KBM-7 (cell line): ENCODE data around the gene CPSF3.

Source experiments
- DNase-seq: peaks from one replicate; pipeline ENCODE4 v3.0.0-alpha.2; 2015
- in situ Hi-C: fragments of 300-500 bp; cut with MboI; formaldehyde crosslinking; loops from 2 replicates; pipeline ENCODE4 v1.14.3; 2020; ENCODE audit warnings: low sequenced_read_pairs, low pct_unique_long_range_greater_than_20kb, mixed read lengths

The CPSF3 gene

DNA sequence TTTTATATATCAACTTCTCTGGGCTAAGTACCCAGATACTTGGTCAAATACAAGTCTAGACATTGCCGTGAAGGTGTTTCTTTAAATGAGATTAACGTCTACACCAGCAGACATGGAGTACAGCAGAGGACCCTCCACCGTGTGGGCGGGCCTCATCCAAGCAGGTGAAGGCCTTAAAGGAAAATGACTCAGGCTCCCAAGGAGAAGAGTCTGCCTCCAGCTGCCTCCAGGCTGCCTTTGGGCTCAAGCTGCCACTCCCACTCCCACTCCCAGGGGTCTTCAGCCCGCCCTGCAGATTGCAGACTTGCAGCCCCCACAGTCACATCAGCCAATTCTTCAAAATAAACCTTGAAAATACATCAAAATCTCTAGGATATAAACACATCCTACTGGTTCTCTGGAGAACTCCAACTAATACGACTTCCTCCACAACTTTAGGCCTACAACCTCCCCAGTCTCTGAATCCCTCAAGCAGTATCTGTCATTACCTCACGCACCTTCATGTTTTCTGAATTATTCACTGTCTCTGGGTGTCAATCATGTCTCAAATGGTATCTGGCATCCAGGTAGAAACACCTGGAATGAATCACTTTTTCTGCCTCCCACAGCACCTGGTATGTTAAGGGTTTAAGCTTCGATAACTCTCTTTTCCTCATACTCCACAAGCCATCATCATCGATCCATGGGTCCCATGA lies 7.0 kb upstream of the CPSF3 start:
- in situ Hi-C loops: no loop called here
- DNase-seq: no peak

DNA sequence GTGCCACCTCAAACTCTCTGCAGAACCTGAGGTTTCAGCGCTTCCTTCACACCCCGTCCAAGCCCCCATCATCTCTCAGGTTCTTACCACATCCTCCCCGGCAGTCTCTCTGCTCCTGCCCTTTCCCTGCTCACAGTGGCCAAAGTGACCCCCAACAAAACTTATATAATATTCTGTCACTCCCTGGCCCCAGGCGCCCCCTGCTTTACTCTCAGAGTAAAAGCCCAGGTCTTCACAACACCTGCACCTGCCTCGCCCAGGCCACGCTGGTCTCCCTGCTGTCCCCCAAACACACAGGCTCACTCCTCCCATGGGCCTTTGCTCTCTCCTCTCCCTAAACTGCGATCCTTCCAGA lies 6.5 kb upstream of the CPSF3 start:
- in situ Hi-C loops: no loop called here
- no peak for DNase-seq

DNA sequence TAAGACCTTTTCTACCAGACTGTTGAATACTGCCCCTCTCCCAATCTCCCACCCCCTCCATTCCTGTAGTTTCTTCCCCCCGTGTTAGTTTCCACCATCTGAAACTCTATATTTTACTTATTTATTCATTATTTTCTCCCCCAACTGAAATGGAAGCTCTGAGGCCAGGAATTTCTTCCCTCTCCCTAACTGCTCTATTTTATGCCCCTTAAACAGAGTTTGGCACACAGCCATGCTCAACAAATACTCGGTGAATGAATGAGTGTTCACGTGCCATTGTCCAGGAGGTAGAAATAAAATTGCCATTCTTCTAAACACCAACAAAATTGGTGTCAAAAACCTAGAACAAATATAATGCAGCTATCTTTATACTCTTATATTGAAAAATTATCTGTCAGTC lies 5.7 kb upstream of the CPSF3 start:
- DNase-seq: no peak
- in situ Hi-C loops: no loop called here

DNA sequence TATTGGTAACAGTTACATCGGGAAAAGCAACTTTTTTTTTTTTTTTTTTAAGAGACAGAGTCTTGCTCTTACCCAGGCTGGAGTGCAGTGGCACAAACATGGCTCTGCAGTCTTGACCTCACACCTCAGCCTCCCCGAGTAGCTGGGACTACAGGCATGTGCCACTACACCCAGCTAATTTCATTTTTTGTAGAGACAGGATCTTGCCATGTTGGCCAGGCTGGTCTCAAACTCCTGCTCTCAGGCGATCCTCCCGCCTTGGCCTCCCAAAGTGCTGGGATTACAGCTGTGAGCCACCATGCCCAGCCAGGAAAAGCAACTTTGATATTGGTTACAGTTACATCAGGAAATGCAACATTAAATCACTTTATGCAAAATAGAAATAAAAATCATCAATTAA lies 4.7 kb upstream of the CPSF3 start:
- DNase-seq: no peak
- in situ Hi-C loops: no loop called here

DNA sequence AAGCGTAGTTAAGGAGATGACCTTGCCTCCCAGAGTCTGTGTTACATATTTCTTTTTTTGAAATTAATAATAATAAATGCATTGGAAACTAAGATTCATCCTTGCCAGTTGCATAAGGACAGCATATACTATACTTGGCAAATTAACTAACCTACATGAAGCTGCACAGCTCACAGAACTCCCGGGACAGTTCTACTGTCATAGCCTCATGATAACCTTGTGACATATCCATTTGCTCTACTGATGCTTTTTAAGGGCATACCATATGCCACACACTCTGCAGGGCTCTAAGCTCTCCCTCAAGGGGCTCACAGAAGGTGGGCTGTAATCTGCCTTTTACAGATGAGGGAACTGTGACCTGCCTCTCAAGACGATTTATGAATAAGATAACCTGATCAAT lies 3.9 kb upstream of the CPSF3 start:
- in situ Hi-C loops: no loop called here
- DNase-seq: no peak

DNA sequence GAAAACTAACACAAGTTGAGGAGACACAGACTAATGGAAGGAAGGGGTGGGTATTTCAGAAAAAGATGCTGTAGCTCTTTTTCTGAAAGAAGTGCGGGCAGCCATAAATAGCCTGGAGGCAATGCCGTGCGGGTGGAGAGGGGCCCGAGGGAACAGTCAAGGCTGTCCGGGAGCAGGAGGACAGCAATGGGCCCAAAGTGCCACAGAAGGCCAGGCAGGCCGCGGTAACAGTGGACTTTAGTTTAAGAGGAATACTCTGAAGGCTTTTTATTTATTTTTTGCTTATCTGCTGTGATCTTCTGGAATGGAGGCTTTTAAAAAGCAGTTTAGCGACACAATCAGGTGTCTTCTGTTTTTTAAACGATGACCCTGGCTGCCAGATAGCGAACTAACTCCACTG lies 3.0 kb upstream of the CPSF3 start:
- no peak for DNase-seq
- in situ Hi-C loops: no loop called here

DNA sequence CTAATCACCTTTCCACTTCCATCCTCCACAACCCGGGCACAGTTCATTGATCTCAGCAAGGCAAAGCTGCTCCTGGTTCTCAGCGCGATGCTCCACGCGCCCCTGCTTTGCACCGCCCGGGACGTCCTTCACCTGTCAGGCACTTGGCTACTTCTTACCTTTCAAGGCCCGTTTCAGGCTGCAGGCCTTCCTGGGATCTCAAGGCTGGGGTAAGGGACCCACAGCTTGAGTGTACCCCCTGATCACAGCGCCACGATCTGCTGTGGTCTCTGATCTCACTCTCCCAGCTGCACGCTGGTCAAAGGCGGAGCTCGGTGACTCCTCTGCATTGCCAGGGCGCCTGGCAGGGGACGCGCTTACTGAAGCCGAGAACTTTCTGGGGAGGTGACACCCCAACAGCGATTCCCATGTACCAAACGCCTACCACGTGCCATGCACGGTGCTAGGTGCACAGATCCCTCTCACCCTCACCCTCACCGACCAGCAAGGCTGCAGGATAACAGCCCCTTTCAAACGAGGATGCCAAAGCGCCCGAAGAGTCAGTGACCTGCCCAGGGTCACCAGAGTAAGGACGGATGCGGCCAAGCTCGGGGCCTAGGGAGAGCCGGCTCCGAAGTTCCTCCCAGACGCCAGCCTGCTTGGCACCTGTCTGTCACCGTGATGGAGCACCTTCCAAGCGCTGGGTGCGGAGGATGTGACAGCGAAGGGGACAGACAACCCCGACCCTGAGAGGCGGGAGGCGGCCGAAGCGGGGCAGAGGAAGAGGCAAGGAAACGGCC lies 944 bp upstream of the CPSF3 start:
- in situ Hi-C loops: no loop called here
- peak; percentile 55 for DNase-seq

GRCh38 chr2:9423922-9424272 lies 443 bp downstream of the CPSF3 start:
- DNase-seq: no peak
- in situ Hi-C loops: no loop called here

- in situ Hi-C loops: no loop called here
- DNase-seq: no peak
Observed at GRCh38 chr2:9424447-9425164, 1.2 kb downstream of the CPSF3 start.

DNA sequence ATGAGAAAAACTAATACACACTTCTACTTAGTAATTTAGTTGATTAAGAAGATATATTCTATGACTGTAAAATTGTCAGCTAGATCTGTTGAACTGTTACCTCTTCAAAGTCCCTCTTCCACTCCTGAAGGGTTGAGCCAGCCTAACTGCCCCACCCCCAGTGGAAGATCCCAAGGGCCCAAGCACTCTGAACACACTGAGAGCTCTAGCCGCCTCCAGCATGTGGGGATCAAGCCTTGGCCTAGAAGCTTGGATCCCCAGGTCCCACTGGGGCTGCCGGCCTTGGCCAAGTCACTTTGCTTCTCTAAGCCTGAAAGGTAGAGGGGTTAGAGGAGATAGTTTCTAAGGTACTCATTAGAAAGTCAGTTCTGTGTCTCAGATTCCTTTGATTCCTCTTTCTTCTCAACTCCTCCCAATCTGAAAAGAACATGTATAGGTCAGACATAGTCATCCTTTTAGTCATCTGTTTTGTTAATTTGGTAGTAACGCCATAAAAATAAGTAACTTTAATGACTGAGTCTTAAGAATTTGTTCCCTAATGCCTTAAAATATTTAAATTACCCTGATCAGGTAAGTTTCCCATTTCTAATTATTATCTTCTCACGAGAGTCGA lies 5.6 kb downstream of the CPSF3 start:
- in situ Hi-C loops: no loop called here

GRCh38 chr2:9430316-9431293 lies 7.2 kb downstream of the CPSF3 start:
- DNase-seq: no peak
- in situ Hi-C loops: no loop called here

More for the DNA sequence above, 5.6 kb downstream of the CPSF3 start:
- no peak for DNase-seq

DNA sequence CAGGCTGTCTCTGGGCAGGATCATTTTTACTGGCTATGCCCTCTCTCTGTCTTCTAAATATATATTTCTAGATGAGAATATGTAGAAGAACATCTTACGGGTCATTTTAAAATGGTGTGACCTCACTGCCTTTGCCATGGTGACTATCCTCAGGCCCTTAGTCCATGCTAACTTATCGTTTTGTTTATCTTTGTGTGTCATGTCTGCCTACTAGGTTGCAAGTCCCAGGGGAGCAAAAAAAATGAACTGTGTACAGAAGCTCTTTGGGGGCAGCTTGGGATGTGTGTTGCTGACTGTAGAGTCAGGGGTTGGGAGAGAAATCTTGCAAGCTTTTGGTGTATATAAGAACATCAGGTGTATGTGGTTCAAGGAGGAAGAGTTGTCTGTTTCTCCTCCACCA lies 11.0 kb downstream of the CPSF3 start:
- in situ Hi-C loops: no loop called here

GRCh38 chr2:9439536-9439935 lies 16.1 kb downstream of the CPSF3 start:
- no peak for DNase-seq
- in situ Hi-C loops: no loop called here

More for the DNA sequence above, 11.0 kb downstream of the CPSF3 start:
- no peak for DNase-seq

GRCh38 chr2:9440058-9440727 lies 16.7 kb downstream of the CPSF3 start:
- DNase-seq: no peak
- in situ Hi-C loops: no loop called here

DNA sequence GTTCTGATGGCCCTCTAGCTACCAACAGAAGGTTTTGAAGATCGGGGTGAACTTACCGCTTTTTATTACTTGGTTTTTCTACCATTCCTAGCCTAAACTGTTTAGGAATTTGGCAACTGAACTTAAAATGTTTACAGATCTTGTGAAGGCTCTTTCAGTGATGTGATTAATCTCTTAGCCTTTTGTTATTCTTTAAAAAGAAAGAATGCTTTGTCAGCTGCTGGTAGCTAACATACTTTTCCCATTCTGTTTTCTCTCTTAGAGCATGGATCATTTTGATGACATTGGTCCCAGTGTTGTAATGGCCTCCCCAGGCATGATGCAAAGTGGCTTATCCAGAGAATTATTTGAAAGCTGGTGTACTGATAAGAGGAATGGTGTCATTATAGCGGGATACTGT lies 18.1 kb downstream of the CPSF3 start:
- DNase-seq: no peak
- in situ Hi-C loops: no loop called here

- in situ Hi-C loops: no loop called here
Observed at GRCh38 chr2:9443526-9443925, 20.1 kb downstream of the CPSF3 start.

GRCh38 chr2:9445089-9445488 lies 21.6 kb downstream of the CPSF3 start:
- no peak for DNase-seq
- in situ Hi-C loops: no loop called here

More at GRCh38 chr2:9443526-9443925, 20.1 kb downstream of the CPSF3 start:
- DNase-seq: no peak

DNA sequence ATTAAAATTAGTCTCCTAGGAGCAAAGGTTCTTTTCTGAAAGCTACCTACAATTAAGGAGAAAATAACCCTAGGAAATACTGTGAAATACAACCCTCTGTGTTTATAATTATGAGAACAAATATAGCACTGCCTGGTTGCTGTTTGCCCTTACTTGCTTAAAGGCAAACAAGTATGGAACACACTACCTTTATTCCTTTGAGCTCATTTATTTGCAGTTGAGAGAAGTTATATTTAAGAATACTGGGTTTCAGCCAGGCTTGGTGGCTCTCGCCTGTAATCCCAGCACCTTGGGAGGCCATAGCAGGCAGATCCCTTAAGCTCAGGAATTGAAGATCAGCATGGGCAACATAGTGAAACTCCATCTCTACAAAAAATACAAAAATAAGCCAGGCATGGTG lies 27.8 kb downstream of the CPSF3 start:
- in situ Hi-C loops: no loop called here

More for the DNA sequence above, 27.8 kb downstream of the CPSF3 start:
- no peak for DNase-seq
